ENCODE data around the gene CIC.
"Not testable (repeated sequence)": the region's sequence is repeated elsewhere in the genome, so short reads cannot be mapped to it uniquely, and the experiment has no call there.

The CIC gene

GRCh38 chr19:42333975-42334696 is 65.1 kb downstream of the CIC start:
- DNase-seq (ENCODE audit: low read depth in 2 of 2): no peak

DNA sequence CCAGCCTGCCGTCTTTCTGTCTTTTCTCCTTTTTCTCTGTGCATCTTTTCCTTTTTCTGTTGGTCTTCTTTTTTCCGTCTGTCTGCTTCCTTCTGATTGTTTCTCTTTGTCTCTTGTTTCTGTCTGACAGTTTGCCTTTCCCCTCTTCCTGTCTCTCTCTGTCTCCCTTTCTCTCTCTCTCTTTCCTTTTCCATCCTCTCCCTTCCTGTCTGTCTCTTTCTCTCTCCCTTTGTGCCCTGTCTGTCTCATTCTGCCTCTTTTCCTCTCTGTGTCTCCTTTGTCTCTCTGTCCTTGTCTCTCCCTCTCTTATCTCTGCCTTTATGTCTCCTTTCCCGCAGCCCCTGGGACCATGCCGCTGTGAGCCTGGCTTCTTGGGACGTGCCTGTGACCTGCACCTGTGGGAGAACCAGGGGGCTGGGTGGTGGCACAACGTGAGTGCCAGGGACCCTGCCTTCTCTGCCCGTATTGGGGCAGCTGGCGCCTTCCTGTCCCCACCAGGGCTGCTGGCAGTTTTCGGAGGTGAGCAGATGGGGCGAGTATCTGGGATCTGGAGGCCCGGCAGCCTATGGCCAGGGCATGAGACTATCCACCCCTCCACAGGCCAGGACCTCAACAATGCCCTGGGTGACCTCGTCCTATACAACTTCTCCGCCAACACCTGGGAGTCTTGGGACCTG is 65.8 kb downstream of the CIC start:
- DNase-seq (ENCODE audit: low read depth in 2 of 2): no peak

DNA sequence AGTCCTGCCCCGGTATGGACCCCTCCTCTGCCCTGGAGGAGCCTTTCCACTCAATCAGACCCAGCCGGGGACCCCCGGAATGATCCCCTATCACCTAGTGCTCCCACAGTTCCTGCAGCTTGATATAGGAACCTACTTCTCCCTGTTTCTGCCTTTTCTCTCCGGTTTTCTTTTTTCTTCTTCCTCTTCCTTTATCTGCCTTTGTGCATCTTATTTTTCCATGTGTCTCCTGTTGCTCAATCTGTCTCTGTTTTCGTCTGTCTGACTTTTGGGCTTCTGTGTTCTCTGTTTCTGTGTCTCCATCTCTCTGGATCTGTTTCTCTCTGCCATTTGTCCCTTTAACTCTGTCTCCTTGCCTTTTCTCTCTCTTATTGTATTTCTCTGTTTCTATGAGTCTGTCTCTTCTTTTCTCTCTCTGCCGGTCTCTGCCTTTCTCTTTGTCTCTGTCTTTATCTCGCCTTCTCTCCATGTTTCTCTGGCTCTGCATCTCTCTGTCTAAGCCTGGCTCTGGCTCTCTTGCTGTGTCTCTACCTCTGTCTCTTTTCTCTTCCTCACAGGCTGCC is 66.4 kb downstream of the CIC start:
- no peak for DNase-seq (ENCODE audit: low read depth in 2 of 2)

DNA sequence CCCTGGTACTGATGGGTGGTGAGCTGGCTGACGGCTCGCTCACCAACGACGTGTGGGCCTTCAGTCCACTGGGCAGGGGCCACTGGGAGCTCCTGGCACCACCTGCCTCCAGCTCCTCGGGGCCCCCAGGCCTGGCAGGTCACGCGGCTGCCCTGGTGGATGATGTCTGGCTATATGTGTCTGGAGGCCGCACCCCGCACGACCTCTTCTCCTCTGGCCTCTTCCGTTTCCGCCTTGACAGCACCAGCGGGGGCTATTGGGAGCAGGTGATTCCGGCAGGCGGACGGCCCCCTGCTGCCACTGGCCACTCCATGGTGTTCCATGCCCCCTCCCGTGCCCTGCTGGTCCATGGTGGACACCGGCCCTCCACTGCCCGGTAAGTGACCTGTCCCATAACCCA is 66.9 kb downstream of the CIC start:
- no peak for DNase-seq (ENCODE audit: low read depth in 2 of 2)

DNA sequence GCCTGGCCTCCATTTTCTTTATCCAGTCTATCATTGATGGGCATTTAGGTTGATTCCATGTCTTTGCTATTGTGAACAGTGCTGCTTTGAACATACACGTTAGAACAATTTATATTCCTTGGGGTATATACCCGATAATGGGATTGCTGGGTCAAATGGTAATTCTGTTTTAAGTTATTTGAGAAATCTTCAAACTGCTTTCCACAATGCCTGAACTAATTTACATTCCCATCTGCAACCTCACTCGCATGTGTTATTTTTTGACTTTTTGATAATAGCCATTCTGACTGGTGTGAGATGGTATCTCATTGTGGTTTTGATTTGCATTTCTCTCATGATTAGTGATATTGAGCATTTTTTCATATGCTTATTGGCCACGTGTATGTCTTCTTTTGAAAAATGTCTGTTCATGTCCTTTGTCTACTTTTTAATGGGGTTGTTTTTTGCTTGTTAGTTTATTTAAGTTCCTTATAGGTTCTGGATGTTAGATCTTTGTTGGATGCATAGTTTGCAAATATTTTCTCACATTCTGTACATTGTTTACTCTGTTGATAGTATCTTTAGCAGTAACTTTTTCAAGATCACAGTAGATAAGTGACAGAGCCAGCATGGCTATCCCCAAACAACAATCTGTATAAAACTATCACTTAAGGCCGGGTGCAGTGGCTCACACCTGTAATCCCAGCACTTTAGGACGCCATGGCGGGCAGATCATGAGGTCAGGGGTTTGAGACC is 70.2 kb downstream of the CIC start:
- DNase-seq (ENCODE audit: low read depth in 2 of 2): not testable (repeated sequence)

DNA sequence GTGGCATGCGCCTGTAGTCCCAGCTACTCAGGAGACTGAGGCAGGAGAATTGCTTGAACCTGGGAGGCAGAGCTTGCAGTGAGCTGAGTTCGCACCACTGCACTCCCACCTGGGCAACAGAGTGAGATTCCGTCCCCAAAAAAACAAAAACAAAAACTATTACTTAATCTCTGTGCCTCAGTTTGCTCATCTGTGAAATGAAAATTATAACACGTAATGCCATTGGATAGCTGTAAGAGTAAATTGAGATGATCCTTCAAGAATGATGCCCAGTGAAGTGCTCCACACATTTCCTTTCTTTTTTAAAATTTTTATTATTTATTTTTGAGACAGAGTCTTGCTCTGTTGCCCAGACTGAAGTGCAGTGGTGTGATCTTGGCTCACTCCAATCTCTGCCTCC is 70.9 kb downstream of the CIC start:
- DNase-seq (ENCODE audit: low read depth in 2 of 2): not testable (repeated sequence)

DNA sequence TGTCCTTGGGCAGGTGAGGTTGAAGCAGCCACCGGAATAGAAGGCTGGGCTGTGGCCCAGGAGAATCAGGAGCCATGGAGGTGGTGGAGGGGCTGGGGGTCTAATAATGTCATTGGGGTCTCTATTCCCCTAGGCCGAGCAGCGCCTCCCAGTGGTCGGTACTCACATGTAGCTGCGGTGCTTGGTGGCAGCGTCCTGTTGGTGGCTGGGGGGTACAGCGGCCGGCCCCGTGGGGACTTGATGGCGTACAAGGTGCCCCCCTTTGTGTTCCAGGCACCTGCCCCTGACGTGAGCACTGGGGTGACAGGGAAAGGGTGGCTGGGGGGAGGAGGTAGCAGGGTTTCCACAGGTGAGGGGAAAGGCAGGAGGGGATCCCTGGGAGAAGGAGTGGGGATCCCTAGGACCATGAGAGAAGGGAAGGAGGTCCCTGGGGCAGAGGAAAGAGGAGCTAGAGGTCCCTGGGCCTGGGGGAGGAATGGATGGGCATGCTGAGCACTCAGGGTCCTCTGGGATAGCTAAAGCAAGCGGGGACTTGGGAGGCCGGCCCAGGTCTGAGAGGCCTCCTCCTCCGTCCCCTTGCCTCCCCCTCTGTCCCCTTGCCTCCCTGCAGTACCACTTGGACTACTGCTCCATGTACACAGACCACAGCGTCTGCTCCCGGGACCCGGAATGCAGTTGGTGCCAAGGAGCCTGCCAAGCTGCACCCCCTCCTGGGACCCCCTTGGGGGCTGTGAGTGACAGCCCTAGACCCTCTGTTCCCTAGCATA is 74.5 kb downstream of the CIC start:
- DNase-seq (ENCODE audit: low read depth in 2 of 2): no peak

GRCh38 chr19:42344336-42344893 is 75.4 kb downstream of the CIC start:
- DNase-seq (ENCODE audit: low read depth in 2 of 2): no peak
